ENCODE measurements around the gene ZNF662.

- TF ChIP-seq EZH2phosphoT487 (IDR thresholded peaks at IDR 0.05) (no peak), CTCF (IDR thresholded peaks at IDR 0.05) (no peak)
Measured at GRCh38 chr3:42880183-42880582, 25.8 kb upstream of the ZNF662 start.
